Pancreas (tissue), 10 donors: ENCODE measurements around the gene LRRC25. TPM values are rescaled to one million over a fixed set of nuclear protein-coding genes. Genes with fewer than 3 reads are reported as not detected.

ENCODE experiments used
- ATAC-seq, 4 donors: fragments of 200-7000 bp; cut with Tn5 transposase; one replicate each; pipeline versions ENCODE4 v1.8.0 to v1.9.1; 2020; ENCODE audit warnings: mild to moderate bottlenecking in 4 of 4, moderate library complexity in 4 of 4
- DNase-seq, 6 donors: peaks; one replicate each; pipeline ENCODE4 v3.0.0-alpha.2; 2020
- FAIRE-seq: peaks from 2 replicates; lab custom pipeline; 2012; peaks lifted over from hg19 to GRCh38; lab: Jason Lieb, UNC
- H3K27ac ChIP-seq, 4 donors: fragments of 200-600 bp; sonication (generic); 1 replicate in 3 of 4; 2 replicates in 1 of 4; pipeline versions ENCODE4 v1.5.0 to v1.8.0; 2020
- H3K27me3 ChIP-seq, 4 donors: fragments of 200-600 bp; one replicate each; pipeline ENCODE4 v1.8.0; 2021
- H3K36me3 ChIP-seq, 3 donors: fragments of 200-600 bp; sonication (generic) in 1 of 3; one replicate each; pipeline versions ENCODE4 v1.5.0 to v1.8.0; 2020 to 2021
- H3K4me1 ChIP-seq, 3 donors: fragments of 200-600 bp; one replicate each; pipeline ENCODE4 v1.8.0; 2021
- H3K4me3 ChIP-seq, 4 donors: fragments of 200-600 bp; sonication (generic) in 2 of 4; one replicate each; pipeline versions ENCODE4 v1.5.0 to v1.8.0; 2020 to 2021
- H3K9me3 ChIP-seq, 4 donors: fragments of 200-600 bp; one replicate each; pipeline ENCODE4 v1.8.0; 2021
- CTCF ChIP-seq, 4 donors: fragments of 200-600 bp; sonication (generic) in 3 of 4; IDR thresholded peaks; one replicate each; pipeline versions ENCODE4 v1.5.0 to v1.8.0; 2021; ENCODE audit warnings: antibody characterized with exemption in 4 of 4
- WGBS, 2 donors: extraction: QIAGEN DNeasy Blood & Tissue Kit; methylation state at CpG; one replicate each; pipeline ENCODE4 v1.1.7; 2013; 5-methylcytosine and 5-hydroxymethylcytosine counted together
- intact Hi-C, 3 donors: fragments of 100-400 bp; cut with DNase I; formaldehyde crosslinking; loops; one replicate each; pipeline versions ENCODE4 v1.11.1 to v1.14.2; 2022
- polyA plus RNA-seq, 2 donors: library from polyadenylated mRNA; stranded (reverse); fragments of 200-250 nt; gene quantifications; one replicate each; pipeline ENCODE4 v1.2.3, GENCODE V29; 2013
- total RNA-seq, 6 donors: library from RNA; stranded (reverse); fragmentation: NEBNext Ultra II Directional in 4 of 6; extraction: Animal tissue kit (Norgen Biotek cat#: 25700) in 4 of 6; gene quantifications; one replicate each; pipeline versions ENCODE4 v1.2.1 to v1.2.4, GENCODE V29; 2021 to 2023
- donor health status: healthy with polysubstance abuse.
- donor health status: DM: no; HTN: no; CAD: no; lungs with moderate emphysema.
- donor health status: DM: no; HTN: no; CAD: no.
- donor health status: control.
- donor health status: control.
- donor health status: Bipolar disorder and iron deficiency.
- donor health status: DM: yes; HTN: yes; CAD: no.
- donor health status: DM: no; HTN: no; CAD: no.
- donor health status: DM: no; HTN: no; CAD: no.
- donor health status: DM: yes; HTN: yes; CAD: no.

LRRC25 gene
- total and polyA plus RNA-seq, 8 donors: 0.14 to 6.1 (median 0.97) TPM

DNA sequence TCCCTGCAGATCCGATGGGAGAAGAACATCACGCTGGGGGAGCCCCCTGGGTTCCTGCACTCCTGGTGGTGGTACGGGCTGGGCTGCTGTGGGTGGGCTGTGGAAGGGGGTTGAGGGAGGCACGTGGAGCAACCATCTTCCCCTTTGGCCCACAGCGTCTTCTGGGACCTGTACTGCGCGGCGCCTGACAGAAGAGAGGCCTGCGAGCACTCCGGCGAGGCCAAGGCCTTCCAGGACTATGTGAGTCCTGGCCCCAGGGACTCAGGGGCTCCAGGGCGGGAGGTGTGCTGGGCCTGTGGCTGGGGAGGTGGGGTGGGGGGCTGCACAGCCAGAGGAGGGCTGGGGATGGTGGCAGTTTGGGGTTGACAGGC, 30.3 kb upstream of the LRRC25 start:
- Histone ChIP-seq H3K36me3 (no peaks in the 10 kb centered on the region), H3K27ac (no peak overlapping the region), H3K9me3 (no peaks in the 10 kb centered on the region), H3K27me3 (no peaks in the 10 kb centered on the region), H3K4me3 (no peak overlapping the region), H3K4me1 (no peaks in the 10 kb centered on the region)
- ATAC-seq (no peak), FAIRE-seq (no peak), DNase-seq (peak in 1 of 6 donors; percentile 55)
- TF ChIP-seq CTCF (IDR thresholded peaks at IDR 0.05): no peak
- WGBS, 2 donors: 89 to 94% methylated on average over 11 to 12 of the region's 12 CpGs
- intact Hi-C loops: no loop called here

DNA sequence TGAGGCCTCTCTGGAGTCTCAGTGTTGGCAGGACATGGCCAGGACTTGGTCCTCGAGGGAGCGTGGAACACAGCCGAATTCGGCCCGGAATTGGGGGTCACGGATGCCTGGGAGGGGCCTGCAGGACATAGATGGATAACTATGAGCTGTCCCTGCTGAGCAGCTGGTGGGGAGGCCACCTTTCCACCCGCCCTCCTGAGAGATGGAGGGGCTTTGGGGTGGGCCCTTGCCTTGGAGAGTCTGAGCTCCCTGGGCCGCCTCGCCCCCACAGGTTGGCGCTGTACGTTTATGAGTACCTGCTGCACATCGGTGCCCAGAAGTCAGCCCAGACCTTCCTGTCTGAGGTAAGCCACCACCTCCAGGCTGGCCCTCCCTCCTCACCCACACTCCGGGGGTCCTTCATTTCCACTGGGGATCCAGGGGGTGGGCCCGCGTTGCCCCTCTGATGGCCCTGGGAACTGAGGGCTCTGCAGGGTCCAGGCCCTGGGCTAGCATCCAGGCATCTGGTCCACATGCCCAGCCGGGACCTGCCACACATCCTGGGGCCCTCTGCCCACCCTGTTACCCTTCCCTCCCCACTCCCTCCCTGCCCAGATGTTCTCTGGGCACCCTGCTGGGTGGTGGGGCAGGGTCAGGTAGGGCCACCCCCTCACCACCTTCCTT, 29.8 kb upstream of the LRRC25 start:
- ATAC-seq (no peak), DNase-seq (peak in 1 of 6 donors; percentile 71), FAIRE-seq (no peak)
- H3K27ac ChIP-seq: no peak overlapping the region
- intact Hi-C loops: no loop called here
- TF ChIP-seq CTCF (IDR thresholded peaks at IDR 0.05): no peak
- H3K4me1 ChIP-seq: no peaks in the 10 kb centered on the region
- H3K9me3 ChIP-seq: no peaks in the 10 kb centered on the region
- 74 to 77% methylated on average over 12 to 16 of the region's 16 CpGs for WGBS, 2 donors
- no peaks in the 10 kb centered on the region for H3K36me3 ChIP-seq
- H3K27me3 ChIP-seq: no peaks in the 10 kb centered on the region
- no peak overlapping the region for H3K4me3 ChIP-seq

GRCh38 chr19:18426416-18426767, 29.0 kb upstream of the LRRC25 start:
- Histone ChIP-seq H3K36me3 (no peaks in the 10 kb centered on the region), H3K27ac (no peak overlapping the region), H3K27me3 (no peaks in the 10 kb centered on the region), H3K4me3 (no peak overlapping the region), H3K4me1 (no peaks in the 10 kb centered on the region), H3K9me3 (no peaks in the 10 kb centered on the region)
- 84 to 88% methylated on average over 8 of the region's 8 CpGs for WGBS, 2 donors
- DNase-seq (peak in 1 of 6 donors; percentile 68), FAIRE-seq (no peak), ATAC-seq (no peak)
- no peak for TF ChIP-seq CTCF (IDR thresholded peaks at IDR 0.05)
- intact Hi-C loops: no loop called here

- peak in 1 of 6 donors; percentile 65 for DNase-seq
- no peak for TF ChIP-seq CTCF (IDR thresholded peaks at IDR 0.05)
- Histone ChIP-seq H3K9me3 (no peaks in the 10 kb centered on the region), H3K4me3 (no peak overlapping the region), H3K27ac (no peak overlapping the region), H3K4me1 (peaks cover 0 to 2% (median 0%) of the 10 kb centered on the region in 3 donors), H3K27me3 (no peaks in the 10 kb centered on the region), H3K36me3 (no peaks in the 10 kb centered on the region)
- peak in 1 of 4 donors; percentile 7 for ATAC-seq
- intact Hi-C loops: no loop called here
- WGBS, 2 donors: 76 to 79% methylated on average over 16 to 18 of the region's 18 CpGs
- no peak for FAIRE-seq
These were observed 28.3 kb upstream of the LRRC25 start for GRCh38 chr19:18425515-18426415.
